Measurements from ENCODE around the gene DERL3. TPM values are rescaled to one million over a fixed set of nuclear protein-coding genes. Genes with fewer than 3 reads are reported as not detected.

The DERL3 gene
- total and polyA plus RNA-seq, 2 of the 13 experiments (the other 11 are each of a cell fraction or from before 2014, with no cell fraction given): not detected

DNA sequence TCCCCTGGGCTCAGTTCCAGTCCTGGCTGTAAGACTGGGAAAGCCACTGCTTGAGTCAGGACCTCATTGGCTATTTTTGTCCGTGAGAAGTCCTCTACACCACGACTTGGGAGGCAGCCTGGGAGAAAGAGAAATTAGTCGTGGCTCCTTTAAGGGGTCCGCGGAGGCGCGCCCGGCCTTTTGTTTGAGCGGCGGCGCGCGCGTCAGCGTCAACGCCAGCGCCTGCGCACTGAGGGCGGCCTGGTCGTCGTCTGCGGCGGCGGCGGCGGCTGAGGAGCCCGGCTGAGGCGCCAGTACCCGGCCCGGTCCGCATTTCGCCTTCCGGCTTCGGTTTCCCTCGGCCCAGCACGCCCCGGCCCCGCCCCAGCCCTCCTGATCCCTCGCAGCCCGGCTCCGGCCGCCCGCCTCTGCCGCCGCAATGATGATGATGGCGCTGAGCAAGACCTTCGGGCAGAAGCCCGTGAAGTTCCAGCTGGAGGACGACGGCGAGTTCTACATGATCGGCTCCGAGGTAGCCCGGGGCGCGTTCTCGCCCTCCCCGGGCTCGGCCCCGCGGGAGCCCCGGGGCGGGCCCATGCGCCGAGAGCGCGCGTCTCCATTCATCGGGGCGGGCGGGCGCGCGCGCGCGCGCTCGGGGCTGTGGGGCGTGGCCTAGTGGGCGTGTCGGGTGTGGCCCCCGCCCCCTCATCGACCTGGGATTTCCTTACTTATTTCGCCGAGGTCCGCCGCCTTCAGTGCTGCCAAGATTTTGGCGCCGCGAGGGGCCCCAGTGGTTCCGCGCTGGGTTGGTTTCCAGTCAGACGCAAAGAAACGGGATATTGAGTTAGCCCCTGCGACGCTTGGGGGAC lies 51.8 kb downstream of the DERL3 start, which contains the start of gene SMARCB1 (continued):
- TF ChIP-seq, protein P1, sequence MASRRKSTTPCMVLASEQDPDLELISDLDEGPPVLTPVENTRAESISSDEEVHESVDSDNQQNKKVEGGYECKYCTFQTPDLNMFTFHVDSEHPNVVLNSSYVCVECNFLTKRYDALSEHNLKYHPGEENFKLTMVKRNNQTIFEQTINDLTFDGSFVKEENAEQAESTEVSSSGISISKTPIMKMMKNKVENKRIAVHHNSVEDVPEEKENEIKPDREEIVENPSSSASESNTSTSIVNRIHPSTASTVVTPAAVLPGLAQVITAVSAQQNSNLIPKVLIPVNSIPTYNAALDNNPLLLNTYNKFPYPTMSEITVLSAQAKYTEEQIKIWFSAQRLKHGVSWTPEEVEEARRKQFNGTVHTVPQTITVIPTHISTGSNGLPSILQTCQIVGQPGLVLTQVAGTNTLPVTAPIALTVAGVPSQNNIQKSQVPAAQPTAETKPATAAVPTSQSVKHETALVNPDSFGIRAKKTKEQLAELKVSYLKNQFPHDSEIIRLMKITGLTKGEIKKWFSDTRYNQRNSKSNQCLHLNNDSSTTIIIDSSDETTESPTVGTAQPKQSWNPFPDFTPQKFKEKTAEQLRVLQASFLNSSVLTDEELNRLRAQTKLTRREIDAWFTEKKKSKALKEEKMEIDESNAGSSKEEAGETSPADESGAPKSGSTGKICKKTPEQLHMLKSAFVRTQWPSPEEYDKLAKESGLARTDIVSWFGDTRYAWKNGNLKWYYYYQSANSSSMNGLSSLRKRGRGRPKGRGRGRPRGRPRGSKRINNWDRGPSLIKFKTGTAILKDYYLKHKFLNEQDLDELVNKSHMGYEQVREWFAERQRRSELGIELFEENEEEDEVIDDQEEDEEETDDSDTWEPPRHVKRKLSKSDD (CRISPR knock-in tag; IDR thresholded peaks at IDR 0.05; ENCODE audit: low read depth): no peak
- peak; percentile 23; the same call in 1 of the 2 replicates for TF ChIP-seq ZNF746 (CRISPR knock-in tag; IDR thresholded peaks at IDR 0.05)
- TF ChIP-seq, protein P2, sequence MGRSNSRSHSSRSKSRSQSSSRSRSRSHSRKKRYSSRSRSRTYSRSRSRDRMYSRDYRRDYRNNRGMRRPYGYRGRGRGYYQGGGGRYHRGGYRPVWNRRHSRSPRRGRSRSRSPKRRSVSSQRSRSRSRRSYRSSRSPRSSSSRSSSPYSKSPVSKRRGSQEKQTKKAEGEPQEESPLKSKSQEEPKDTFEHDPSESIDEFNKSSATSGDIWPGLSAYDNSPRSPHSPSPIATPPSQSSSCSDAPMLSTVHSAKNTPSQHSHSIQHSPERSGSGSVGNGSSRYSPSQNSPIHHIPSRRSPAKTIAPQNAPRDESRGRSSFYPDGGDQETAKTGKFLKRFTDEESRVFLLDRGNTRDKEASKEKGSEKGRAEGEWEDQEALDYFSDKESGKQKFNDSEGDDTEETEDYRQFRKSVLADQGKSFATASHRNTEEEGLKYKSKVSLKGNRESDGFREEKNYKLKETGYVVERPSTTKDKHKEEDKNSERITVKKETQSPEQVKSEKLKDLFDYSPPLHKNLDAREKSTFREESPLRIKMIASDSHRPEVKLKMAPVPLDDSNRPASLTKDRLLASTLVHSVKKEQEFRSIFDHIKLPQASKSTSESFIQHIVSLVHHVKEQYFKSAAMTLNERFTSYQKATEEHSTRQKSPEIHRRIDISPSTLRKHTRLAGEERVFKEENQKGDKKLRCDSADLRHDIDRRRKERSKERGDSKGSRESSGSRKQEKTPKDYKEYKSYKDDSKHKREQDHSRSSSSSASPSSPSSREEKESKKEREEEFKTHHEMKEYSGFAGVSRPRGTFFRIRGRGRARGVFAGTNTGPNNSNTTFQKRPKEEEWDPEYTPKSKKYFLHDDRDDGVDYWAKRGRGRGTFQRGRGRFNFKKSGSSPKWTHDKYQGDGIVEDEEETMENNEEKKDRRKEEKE (IDR thresholded peaks at IDR 0.05): no peak
- no peak for TF ChIP-seq RAD51 (IDR thresholded peaks at IDR 0.05; ENCODE audit: borderline replicate concordance)
- no peak for TF ChIP-seq SRF (IDR thresholded peaks at IDR 0.05; ENCODE audit: low read depth, low read length)
- TF ChIP-seq ESRRA (CRISPR knock-in tag; IDR thresholded peaks at IDR 0.05; ENCODE audit: low read depth): 0 out of 2 replicates have a peak, but pooled peaks have one; percentile 7
- no peak for TF ChIP-seq BRCA1 (CRISPR knock-in tag; IDR thresholded peaks at IDR 0.05)
- no peak for TF ChIP-seq NFE2L2 (IDR thresholded peaks at IDR 0.05; ENCODE audit: low read length)
- TF ChIP-seq, protein P3, sequence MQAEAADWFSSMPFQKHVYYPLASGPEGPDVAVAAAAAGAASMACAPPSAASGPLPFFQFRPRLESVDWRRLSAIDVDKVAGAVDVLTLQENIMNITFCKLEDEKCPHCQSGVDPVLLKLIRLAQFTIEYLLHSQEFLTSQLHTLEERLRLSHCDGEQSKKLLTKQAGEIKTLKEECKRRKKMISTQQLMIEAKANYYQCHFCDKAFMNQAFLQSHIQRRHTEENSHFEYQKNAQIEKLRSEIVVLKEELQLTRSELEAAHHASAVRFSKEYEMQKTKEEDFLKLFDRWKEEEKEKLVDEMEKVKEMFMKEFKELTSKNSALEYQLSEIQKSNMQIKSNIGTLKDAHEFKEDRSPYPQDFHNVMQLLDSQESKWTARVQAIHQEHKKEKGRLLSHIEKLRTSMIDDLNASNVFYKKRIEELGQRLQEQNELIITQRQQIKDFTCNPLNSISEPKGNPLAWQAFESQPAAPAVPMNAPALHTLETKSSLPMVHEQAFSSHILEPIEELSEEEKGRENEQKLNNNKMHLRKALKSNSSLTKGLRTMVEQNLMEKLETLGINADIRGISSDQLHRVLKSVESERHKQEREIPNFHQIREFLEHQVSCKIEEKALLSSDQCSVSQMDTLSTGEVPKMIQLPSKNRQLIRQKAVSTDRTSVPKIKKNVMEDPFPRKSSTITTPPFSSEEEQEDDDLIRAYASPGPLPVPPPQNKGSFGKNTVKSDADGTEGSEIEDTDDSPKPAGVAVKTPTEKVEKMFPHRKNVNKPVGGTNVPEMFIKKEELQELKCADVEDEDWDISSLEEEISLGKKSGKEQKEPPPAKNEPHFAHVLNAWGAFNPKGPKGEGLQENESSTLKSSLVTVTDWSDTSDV (CRISPR knock-in tag; IDR thresholded peaks at IDR 0.05): no peak
- TF ChIP-seq, protein P4, sequence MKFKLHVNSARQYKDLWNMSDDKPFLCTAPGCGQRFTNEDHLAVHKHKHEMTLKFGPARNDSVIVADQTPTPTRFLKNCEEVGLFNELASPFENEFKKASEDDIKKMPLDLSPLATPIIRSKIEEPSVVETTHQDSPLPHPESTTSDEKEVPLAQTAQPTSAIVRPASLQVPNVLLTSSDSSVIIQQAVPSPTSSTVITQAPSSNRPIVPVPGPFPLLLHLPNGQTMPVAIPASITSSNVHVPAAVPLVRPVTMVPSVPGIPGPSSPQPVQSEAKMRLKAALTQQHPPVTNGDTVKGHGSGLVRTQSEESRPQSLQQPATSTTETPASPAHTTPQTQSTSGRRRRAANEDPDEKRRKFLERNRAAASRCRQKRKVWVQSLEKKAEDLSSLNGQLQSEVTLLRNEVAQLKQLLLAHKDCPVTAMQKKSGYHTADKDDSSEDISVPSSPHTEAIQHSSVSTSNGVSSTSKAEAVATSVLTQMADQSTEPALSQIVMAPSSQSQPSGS (CRISPR knock-in tag; IDR thresholded peaks at IDR 0.05): no peak
- TF ChIP-seq ZNF878 (CRISPR knock-in tag; IDR thresholded peaks at IDR 0.05): 0 out of 2 replicates have a peak, but pooled peaks have one; percentile 20
- TF ChIP-seq, protein P5, sequence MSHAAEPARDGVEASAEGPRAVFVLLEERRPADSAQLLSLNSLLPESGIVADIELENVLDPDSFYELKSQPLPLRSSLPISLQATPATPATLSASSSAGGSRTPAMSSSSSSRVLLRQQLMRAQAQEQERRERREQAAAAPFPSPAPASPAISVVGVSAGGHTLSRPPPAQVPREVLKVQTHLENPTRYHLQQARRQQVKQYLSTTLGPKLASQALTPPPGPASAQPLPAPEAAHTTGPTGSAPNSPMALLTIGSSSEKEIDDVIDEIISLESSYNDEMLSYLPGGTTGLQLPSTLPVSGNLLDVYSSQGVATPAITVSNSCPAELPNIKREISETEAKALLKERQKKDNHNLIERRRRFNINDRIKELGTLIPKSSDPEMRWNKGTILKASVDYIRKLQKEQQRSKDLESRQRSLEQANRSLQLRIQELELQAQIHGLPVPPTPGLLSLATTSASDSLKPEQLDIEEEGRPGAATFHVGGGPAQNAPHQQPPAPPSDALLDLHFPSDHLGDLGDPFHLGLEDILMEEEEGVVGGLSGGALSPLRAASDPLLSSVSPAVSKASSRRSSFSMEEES (CRISPR knock-in tag; IDR thresholded peaks at IDR 0.05): no peak
- TF ChIP-seq GATAD1 (CRISPR knock-in tag; IDR thresholded peaks at IDR 0.05): no peak
- no peak for TF ChIP-seq ZNF496 (CRISPR knock-in tag; IDR thresholded peaks at IDR 0.05; ENCODE audit: insufficient replicate concordance)
- TF ChIP-seq ZSCAN20 (CRISPR knock-in tag; IDR thresholded peaks at IDR 0.05; ENCODE audit: borderline replicate concordance): 0 out of 2 replicates have a peak, but pooled peaks have one; percentile 85
- TF ChIP-seq SUZ12 (IDR thresholded peaks at IDR 0.05; ENCODE audit: low read depth, low read length): no peak
- TF ChIP-seq ZNF333 (CRISPR knock-in tag; IDR thresholded peaks at IDR 0.05; ENCODE audit: borderline replicate concordance): 0 out of 2 replicates have a peak, but pooled peaks have one; percentile 59
